VCaP (cell line): ENCODE measurements around the gene NR6A1.

ENCODE experiments used
- H3K27ac ChIP-seq: fragments of 450-650 bp; 2 replicates; pipeline ENCODE4 v1.5.1; 2017
- CTCF ChIP-seq: fragments of 450-650 bp; conservative IDR thresholded peaks from 2 replicates; pipeline ENCODE4 v1.5.1; 2017; ENCODE audit warnings: mild to moderate bottlenecking, moderate library complexity

NR6A1 gene

GRCh38 chr9:124710766-124711165, 60.3 kb downstream of the NR6A1 start:
- no peak overlapping the region for H3K27ac ChIP-seq
- no peak for TF ChIP-seq CTCF

- H3K27ac ChIP-seq, result no peak overlapping the region
- TF ChIP-seq CTCF, result no peak
These were observed 61.8 kb downstream of the NR6A1 start for GRCh38 chr9:124709292-124709690.

- H3K27ac ChIP-seq, result no peak overlapping the region
These were observed 62.3 kb downstream of the NR6A1 start for GRCh38 chr9:124708633-124709291.

GRCh38 chr9:124708074-124708473, 63.0 kb downstream of the NR6A1 start:
- no peak overlapping the region for H3K27ac ChIP-seq
- TF ChIP-seq CTCF, result no peak

More at GRCh38 chr9:124708633-124709291, 62.3 kb downstream of the NR6A1 start:
- TF ChIP-seq CTCF, result no peak

- H3K27ac ChIP-seq, result no peak overlapping the region
- no peak for TF ChIP-seq CTCF
These were observed 63.4 kb downstream of the NR6A1 start for GRCh38 chr9:124707666-124708065.

- no peak overlapping the region for H3K27ac ChIP-seq
- TF ChIP-seq CTCF, result no peak
These were observed 64.4 kb downstream of the NR6A1 start for GRCh38 chr9:124706685-124707084.

- H3K27ac ChIP-seq, result no peak overlapping the region
- no peak for TF ChIP-seq CTCF
These were observed 71.5 kb downstream of the NR6A1 start for GRCh38 chr9:124699575-124699974.
